GM18870 (cell line): ENCODE data around the gene ZNF646.

ENCODE experiments used
- ATAC-seq: cut with Tn5 transposase; IDR thresholded peaks from one replicate; pipeline ENCODE4 v1.9.1; 2021; ENCODE audit warnings: moderate library complexity; ENCODE audit not compliant: unreplicated experiment

Gene ZNF646, protein sequence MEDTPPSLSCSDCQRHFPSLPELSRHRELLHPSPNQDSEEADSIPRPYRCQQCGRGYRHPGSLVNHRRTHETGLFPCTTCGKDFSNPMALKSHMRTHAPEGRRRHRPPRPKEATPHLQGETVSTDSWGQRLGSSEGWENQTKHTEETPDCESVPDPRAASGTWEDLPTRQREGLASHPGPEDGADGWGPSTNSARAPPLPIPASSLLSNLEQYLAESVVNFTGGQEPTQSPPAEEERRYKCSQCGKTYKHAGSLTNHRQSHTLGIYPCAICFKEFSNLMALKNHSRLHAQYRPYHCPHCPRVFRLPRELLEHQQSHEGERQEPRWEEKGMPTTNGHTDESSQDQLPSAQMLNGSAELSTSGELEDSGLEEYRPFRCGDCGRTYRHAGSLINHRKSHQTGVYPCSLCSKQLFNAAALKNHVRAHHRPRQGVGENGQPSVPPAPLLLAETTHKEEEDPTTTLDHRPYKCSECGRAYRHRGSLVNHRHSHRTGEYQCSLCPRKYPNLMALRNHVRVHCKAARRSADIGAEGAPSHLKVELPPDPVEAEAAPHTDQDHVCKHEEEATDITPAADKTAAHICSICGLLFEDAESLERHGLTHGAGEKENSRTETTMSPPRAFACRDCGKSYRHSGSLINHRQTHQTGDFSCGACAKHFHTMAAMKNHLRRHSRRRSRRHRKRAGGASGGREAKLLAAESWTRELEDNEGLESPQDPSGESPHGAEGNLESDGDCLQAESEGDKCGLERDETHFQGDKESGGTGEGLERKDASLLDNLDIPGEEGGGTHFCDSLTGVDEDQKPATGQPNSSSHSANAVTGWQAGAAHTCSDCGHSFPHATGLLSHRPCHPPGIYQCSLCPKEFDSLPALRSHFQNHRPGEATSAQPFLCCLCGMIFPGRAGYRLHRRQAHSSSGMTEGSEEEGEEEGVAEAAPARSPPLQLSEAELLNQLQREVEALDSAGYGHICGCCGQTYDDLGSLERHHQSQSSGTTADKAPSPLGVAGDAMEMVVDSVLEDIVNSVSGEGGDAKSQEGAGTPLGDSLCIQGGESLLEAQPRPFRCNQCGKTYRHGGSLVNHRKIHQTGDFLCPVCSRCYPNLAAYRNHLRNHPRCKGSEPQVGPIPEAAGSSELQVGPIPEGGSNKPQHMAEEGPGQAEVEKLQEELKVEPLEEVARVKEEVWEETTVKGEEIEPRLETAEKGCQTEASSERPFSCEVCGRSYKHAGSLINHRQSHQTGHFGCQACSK (N-terminal part only)

DNA sequence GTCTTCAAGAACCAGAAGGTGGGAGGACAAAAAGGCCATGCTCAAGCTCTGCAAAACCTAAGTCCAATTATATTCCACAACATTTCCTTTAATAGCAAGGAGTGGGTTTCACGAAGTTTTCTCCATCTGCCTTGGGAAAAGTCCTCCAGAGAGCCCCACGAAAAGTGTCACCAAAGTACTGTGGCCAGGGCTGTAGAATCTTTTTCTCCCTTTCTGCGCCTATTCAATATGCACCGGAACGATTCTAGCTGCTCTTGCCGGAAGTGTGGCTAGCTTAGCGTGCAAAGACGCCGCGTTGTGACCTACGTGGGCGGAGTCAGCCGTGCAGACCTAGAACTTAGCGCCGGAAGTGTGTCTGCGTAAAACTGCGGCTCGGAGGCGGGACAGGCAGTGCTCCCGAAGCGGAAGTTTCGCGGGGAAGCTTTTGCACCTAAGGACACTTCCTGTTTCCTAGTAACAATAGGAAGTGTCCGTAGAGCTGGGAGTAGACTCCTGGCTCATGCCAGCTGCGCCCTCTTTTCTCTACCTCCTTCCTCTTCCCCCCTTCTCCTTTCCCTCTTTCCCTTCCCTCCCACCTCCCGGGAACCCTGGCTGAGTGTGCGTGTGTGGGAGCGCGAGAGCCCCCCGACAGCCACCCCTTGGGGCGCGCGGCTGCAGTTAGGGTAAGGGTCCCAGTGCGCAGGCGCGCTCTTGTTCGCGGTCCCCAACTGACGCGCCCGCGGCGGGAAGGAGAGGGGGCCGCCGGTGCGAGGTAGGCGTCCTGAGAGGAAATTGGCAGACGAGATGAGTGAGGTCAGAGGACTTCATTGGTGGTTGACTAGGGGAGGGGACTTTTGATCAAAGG lies at the start of gene ZNF646, which contains the start of gene ZNF668:
ZNF646 (plus strand) TSS at position 453 of the 844 bp plus-strand sequence. CDS start 1,903 bp downstream, outside the sequence.
ZNF668 (minus strand) TSS at position 271 of the 844 bp plus-strand sequence. CDS start 9,781 bp downstream, outside the sequence.
- ATAC-seq, result peak; percentile 70

DNA sequence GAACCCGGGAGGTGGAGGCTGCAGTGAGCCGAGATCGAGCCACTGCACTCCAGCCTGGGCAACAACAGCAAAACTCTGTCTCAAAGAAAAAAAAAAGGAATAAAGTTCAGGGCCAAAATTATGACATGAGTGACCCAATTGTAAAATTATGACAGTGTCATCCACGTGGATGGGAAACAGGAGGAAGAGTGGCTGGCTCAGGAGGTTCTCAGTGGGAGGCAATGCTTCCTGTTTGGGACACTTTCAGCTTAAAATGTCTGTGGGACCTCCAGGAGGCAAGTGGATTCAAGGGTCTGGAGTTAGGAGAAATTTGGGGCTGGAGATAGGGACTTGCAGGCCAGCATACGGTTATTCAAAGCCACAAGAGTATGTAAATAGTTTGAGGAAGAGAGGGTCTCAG lies 48.9 kb upstream of the ZNF646 start:
- no peak for ATAC-seq

DNA sequence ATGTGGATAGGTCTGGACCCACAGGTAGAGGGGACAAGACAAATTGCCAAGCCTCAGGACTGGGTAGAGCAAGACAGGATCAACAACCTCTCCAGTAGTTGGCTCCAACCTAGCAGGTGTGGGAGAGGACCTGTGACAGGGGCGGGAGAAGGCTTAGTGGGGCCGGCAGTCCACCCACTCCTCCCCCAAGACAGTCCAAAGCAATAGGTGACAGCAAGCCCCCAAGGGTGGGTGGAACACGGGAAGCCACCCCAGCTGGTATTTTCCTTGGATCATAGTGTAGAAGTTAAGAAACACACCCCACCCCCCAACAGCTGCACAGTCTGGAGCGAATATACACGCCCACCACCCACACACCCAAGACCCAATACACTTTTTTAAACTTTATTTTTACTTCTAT lies 45.0 kb upstream of the ZNF646 start:
- no peak for ATAC-seq

DNA sequence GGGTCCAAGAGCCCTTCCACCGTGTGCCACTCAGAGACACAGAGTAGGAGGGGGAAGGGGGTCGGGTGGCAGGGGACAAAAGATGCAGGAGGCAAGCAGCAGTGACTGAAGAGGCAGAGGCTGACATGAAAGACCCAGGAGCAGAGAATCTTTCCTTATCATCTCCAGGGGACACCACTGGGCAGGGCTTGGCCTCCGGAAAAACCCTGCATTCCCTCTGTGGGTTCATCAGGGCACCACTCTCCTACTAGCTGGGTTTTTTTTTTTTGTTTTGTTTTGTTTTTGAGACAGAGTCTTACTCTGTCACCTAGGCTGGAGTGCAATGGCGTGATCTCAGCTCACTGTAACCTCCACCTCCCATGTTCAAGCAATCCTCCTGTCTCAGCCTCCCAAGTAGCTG lies 42.9 kb upstream of the ZNF646 start:
- no peak for ATAC-seq

DNA sequence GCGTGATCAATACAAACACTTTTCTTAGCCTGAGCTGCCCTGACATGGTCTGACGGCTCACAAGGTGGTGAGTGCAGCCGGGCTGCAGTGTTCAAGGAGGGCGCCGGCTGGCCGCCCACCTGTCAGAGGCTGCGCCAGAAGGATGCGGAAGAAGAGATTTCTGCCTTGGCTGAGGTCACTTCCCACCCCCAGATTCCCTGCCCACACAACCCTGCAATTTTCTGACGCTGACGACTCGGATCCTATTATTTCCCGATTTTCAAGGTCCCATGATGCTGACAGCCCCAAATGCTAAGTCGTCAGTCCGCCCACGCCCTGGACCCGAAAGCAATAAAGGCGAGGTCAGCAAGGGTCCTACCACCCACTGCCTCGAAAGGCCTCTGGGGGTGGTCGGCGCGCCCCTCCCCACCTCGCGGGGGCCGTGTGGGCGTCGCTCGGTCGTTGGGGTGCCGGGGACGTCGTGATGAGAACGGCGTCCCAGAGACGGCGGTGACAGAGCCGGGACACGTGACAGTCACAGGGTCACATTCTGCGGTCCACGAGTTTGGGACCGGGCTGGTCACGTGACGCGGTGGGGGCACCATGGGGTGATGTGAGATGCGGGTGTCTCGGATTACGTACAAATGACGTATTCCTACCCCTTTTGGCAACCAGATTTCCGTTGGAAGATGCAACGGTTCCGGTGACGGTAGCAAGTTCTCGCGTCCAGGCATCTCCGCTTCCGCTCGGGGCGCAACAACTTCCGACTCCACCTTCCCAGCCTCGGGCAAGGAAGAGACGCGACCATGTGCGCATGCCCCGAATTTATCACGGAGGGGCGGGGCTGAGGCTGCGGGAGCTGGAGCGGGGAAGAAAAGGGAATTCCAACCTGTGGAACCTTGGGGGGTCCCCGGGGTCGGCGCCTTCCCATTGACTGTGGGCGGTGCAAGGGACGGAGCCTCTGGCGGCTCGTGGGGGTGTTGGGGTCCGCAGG lies 41.2 kb upstream of the ZNF646 start, which contains the start of gene STX4:
STX4 (plus strand) TSS at position 823 of the 973 bp plus-strand sequence. CDS start 248 bp downstream, outside the sequence.
- peak; percentile 74 for ATAC-seq

DNA sequence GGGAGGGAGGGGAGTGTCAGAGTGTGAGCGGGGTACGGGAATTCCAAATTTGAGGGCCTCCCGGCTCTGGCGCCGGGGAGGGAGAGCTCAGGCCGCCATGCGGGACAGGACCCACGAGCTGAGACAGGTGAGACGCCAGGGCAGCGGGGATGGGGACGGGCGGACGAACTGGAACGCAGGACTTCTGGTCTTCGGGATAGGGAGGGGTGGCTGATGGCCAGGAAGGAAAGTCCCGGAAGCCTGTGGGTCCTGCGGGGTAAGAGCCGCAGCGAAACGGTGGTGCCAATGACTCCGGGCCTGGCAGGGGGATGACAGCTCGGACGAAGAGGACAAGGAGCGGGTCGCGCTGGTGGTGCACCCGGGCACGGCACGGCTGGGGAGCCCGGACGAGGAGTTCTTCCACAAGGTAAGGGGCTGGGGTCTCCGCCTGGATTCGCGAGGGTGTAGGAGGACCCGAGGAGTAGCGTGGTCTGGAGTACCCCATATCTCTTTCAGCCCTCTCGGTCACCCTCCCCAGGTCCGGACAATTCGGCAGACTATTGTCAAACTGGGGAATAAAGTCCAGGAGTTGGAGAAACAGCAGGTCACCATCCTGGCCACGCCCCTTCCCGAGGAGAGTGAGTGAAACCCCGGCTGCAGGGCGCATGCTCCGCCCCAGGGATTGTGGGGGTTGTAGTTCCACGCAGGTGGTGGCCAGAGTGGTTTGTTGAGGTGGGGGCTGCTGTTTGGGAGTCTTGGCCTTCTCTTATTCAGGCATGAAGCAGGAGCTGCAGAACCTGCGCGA lies 40.3 kb upstream of the ZNF646 start:
- ATAC-seq, result peak; percentile 33

DNA sequence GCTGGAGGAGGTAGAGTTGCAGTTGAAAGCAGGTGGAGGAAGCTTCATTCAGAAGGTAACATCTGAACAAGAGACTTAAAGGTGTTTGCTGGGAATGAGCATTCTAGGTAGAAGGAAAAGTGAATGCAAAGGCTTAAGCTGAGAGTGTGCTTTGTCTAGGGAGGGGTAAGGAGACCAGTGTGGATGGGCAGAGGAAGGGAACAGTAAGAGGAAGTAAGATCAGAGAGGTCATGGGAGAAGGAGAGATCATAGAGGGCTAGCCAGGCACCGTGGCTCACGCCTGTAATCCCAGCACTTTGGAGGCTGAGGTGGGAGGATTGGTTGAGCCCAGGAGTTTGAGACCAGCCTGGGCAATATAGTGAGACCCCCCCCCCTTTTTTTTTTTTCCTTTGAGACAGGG lies 37.5 kb upstream of the ZNF646 start:
- no peak for ATAC-seq

DNA sequence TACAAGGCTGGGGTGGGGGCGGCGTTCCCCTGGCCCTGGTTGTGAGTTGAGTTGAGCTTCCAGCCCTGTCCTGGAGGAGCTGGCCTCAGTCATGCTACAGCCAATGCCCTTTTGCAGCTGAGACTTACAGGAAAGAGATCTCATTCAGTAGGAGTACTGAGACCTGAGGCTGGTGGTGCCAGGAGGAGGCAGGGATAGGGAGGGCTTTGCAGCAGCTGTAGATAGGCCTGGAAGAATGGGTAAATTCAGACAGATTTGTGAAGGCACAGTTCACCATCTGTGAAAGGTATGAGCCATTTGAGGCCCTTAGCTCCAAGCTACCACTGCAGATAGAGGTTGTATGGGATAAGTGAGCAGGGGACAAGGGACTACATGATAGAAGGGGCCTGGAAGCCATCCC lies 35.2 kb upstream of the ZNF646 start:
- ATAC-seq, result no peak

DNA sequence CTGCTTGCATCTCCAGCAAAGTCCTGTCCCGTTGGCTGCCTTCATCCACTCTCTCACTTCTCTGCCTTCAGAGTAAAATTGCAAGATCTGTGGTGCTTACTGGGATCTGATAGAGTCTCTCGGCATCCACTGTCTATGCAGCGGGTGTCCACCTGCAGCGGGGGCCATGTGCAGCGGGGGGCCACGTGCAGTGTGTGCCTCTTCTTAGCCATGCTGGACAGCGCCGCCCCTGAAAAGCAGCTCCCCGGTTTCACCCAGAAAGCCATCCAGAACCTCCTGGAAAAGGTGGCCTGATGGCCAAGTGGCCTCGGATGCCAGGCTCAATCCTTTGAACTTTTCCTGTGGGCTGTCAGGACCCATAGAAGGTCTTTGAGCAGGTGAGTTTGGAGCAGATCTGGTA lies 31.4 kb upstream of the ZNF646 start:
- ATAC-seq, result no peak

DNA sequence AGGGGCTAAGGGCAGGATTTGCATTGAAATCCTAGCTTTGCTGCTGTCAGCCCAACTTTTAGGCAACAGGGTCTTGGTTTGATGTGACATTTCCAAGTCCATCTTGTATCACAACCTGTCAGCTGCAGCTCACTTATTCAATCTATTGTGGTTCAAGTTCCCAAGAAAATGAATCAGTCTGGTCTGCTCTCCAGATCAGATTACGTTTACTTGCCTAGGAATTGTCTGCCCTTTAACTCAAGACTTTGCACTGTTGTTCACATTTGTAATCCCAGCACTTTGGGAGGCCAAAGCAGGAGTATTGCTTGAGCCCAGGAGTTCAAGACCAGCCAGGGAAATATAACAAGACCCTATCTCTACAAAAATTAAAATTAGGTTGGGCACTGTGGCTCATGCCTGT lies 30.9 kb upstream of the ZNF646 start:
- no peak for ATAC-seq

DNA sequence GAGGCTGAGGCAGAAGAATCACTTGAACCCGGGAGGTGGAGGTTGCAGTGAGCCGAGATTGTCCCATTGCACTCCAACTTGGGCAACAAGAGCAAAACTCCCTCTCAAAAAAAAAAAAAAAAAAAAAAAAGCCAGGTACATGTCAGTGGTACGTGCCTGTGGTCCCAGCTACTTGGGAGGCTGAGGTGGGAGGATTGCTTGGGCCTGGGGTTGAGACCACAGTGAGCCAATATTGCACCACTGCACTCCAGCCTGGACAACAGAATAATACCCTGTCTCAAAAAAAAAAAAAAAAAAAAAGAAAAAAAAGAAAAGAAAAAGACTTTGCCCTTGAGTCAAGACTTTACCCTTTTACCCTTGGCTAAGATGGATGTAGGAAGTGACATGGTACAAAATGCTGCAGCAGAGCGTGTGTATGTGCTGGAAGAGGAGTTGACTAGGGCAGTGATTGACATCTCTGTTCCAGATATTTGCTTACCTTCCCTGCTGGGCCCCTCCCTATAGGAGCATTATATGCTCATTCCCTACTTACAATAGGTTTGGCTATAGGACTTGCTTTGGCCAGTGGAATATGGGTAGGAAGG lies 30.2 kb upstream of the ZNF646 start:
- no peak for ATAC-seq

DNA sequence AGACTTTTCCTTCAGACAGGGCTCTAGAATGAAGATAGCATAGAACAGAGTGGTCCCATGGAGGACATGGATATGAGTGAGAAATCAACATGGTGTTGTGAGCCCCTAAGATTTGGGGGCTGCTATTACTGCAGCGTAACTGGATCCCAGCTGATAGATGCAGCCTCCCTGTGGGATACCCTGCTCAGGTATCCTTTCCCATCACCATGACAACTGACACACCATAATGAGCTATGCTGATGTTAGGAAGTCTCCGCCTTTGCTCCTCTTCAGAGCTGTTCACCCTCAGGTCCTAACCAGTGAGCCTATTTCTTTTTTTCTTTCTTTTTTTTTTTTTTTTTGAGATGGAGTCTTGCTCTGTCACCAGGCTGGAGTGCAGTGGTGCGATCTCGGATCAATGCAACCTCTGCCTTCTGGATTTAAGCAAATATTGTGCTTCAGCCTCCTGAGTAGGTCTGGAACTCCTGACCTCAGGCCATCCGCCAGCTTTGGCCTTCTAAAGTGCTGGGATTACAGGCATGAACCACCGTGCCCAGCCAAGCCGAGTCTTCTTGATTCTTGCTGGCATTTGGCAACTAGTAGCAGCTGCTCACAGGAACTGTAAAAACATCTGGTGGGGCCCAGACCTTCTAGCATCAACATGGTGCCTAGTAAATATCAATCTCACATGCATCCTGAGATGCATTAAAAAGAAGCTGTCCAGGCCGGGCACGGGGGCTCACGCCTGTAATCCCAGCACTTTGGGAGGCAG lies 23.8 kb upstream of the ZNF646 start:
- ATAC-seq, result no peak

DNA sequence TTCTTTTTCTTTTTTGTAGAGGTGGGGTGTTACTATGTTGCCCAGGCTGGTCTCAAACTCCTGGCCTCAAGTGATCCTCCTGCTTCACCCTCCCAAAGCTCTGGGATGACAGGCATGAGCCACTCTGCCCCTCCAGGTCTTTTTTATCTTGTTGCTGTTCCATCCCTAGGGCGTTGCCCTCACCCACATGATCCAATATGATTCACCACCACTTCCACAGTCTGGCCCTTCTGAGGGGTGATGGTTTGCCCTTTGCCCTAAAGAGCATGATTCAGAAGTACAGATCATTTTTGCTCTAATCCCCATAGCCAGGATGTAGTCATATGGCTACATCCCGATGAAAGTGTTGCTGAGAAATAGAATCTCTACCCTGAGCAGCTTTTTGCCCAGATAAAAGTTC lies 22.1 kb upstream of the ZNF646 start:
- no peak for ATAC-seq

DNA sequence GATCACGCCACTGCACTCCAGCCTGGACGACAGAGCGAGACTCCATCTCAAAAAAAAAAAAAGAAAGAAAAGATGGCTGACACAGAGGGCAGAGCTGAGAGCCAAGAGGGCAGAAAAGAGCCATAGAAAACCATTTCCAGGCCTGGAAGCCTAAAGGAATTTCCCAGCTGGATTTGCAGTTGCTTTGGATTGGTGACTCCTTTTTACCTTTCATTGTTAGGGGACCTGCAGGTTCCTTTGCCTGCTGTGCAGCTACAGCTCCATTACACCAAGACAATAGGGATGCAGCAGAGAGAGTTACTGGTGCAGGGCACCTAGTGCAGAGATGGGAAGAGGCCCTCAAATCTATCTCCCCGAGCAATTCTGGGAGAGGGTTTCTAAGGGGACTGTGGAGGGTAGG lies 18.6 kb upstream of the ZNF646 start:
- ATAC-seq, result no peak

DNA sequence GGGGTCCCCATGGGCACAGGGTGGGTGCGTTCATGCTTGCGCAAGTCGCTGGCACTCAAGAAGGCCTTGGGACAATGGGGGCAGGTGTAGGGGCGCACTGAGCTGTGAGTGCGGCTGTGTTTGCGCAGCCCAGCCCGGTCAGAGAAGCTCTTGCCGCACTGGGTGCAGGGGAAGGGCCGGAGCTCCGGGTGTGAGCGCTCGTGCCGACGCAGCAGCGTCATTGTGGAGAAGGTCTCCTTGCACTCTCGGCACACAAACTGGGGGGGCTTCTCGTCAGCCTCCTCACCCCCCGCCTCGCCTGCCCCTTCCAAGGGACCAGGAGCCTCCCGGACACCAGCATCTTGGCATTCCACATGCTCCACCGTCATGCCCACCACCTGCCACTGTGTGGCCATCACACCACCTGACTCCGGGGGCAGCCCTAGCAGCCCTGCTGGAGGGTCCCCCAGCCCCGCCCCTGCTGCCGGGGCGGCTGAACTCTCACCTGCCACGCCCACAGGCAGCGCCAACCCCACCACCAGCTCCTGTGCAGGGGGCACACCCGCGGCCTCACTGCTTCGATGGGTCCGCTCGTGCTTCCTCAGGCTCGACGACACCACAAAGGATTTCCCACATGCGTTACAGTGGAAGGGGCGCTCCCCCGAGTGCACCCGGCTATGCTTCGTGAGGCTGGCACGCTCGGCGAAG lies 13.0 kb upstream of the ZNF646 start:
- ATAC-seq, result no peak

DNA sequence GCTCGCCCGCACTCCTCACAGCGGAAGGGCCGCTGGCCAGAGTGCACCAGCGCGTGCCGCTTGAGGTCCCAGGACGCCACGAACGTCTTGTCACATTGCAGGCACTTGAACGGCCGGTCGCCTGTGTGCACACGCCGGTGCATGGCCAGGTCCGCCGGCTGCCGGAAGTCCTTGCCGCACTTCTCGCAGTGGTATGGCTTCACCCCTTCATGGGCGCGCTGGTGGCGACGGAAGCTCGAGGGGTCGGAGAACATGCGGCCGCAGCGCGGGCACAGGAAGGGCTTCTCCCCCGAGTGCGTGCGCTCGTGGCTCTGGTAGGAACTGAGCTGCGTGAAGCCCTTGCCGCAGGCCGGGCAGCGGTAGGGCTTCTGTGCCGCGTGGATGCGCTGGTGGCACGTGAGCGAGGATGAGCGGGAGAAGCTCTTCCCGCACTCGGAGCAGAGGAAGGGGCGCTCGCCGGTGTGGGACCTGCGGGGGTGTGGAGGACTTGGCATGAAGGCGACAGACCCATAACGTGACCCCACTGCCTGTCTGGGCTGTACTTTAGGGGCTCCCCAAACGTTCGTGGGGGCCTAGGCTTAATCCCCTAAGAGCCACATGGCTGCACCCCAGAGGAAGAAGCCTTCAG lies 12.3 kb upstream of the ZNF646 start:
- ATAC-seq, result no peak
